ENCODE data around the gene SDC3.
"Not testable (repeated sequence)": the region's sequence is repeated elsewhere in the genome, so short reads cannot be mapped to it uniquely, and the experiment has no call there.

The SDC3 gene

GRCh38 chr1:30948278-30948677 is 39.7 kb upstream of the SDC3 start:
- Histone ChIP-seq H3K4me3 (ENCODE audit: low read length) (no peak overlapping the region), H3K36me3 (ENCODE audit: control insufficient read depth, insufficient read depth, low read length) (peaks cover 27% of the 10 kb centered on the region; the same call in 1 of the 2 replicates), H3K27me3 (ENCODE audit: control insufficient read depth, insufficient read depth, low read length) (no peaks in the 10 kb centered on the region), H3K27ac (ENCODE audit: low read length) (no peak overlapping the region), H3K4me1 (ENCODE audit: control insufficient read depth, insufficient read depth, low read length) (no peaks in the 10 kb centered on the region), H3K9me3 (ENCODE audit: control insufficient read depth, insufficient read depth, low read length) (no peaks in the 10 kb centered on the region)
- no CpG with 5 or more reads among the region's 3 CpGs for WGBS (ENCODE audit: insufficient coverage, insufficient read length)
- no peak for DNase-seq (ENCODE audit: low read depth, low spot score)

- H3K27ac ChIP-seq (ENCODE audit: low read length), result no peak overlapping the region
- H3K4me1 ChIP-seq (ENCODE audit: control insufficient read depth, insufficient read depth, low read length), result no peaks in the 10 kb centered on the region
- DNase-seq (ENCODE audit: low read depth, low spot score), result no peak
- no peaks in the 10 kb centered on the region for H3K27me3 ChIP-seq (ENCODE audit: control insufficient read depth, insufficient read depth, low read length)
- H3K9me3 ChIP-seq (ENCODE audit: control insufficient read depth, insufficient read depth, low read length), result no peaks in the 10 kb centered on the region
- H3K36me3 ChIP-seq (ENCODE audit: control insufficient read depth, insufficient read depth, low read length), result peaks cover 30% of the 10 kb centered on the region; the same call in 1 of the 2 replicates
- no peak overlapping the region for H3K4me3 ChIP-seq (ENCODE audit: low read length)
Measured at GRCh38 chr1:30947212-30947611, 38.7 kb upstream of the SDC3 start.

GRCh38 chr1:30942326-30942963 is 33.9 kb upstream of the SDC3 start:
- Histone ChIP-seq H3K4me1 (ENCODE audit: control insufficient read depth, insufficient read depth, low read length) (no peaks in the 10 kb centered on the region), H3K27me3 (ENCODE audit: control insufficient read depth, insufficient read depth, low read length) (no peaks in the 10 kb centered on the region), H3K36me3 (ENCODE audit: control insufficient read depth, insufficient read depth, low read length) (peaks cover 25% of the 10 kb centered on the region; the same call in 1 of the 2 replicates), H3K4me3 (ENCODE audit: low read length) (no peak overlapping the region), H3K27ac (ENCODE audit: low read length) (no peak overlapping the region), H3K9me3 (ENCODE audit: control insufficient read depth, insufficient read depth, low read length) (no peaks in the 10 kb centered on the region)
- no peak for DNase-seq (ENCODE audit: low read depth, low spot score)
- WGBS (ENCODE audit: insufficient coverage, insufficient read length), result no CpG with 5 or more reads among the region's 7 CpGs

- H3K4me3 ChIP-seq (ENCODE audit: low read length), result no peak overlapping the region
- H3K27ac ChIP-seq (ENCODE audit: low read length), result no peak overlapping the region
Measured at GRCh38 chr1:30940541-30940940, 32.0 kb upstream of the SDC3 start.

GRCh38 chr1:30936541-30937171 is 28.1 kb upstream of the SDC3 start:
- DNase-seq (ENCODE audit: low read depth, low spot score), result no peak
- Histone ChIP-seq H3K27me3 (ENCODE audit: control insufficient read depth, insufficient read depth, low read length) (no peaks in the 10 kb centered on the region), H3K4me3 (ENCODE audit: low read length) (no peak overlapping the region), H3K4me1 (ENCODE audit: control insufficient read depth, insufficient read depth, low read length) (no peaks in the 10 kb centered on the region), H3K36me3 (ENCODE audit: control insufficient read depth, insufficient read depth, low read length) (peaks cover 29% of the 10 kb centered on the region), H3K9me3 (ENCODE audit: control insufficient read depth, insufficient read depth, low read length) (no peaks in the 10 kb centered on the region), H3K27ac (ENCODE audit: low read length) (no peak overlapping the region)
- WGBS (ENCODE audit: insufficient coverage, insufficient read length), result no CpG with 5 or more reads among the region's 20 CpGs

More at GRCh38 chr1:30940541-30940940, 32.0 kb upstream of the SDC3 start:
- H3K9me3 ChIP-seq (ENCODE audit: control insufficient read depth, insufficient read depth, low read length), result no peaks in the 10 kb centered on the region
- no peaks in the 10 kb centered on the region for H3K27me3 ChIP-seq (ENCODE audit: control insufficient read depth, insufficient read depth, low read length)
- H3K4me1 ChIP-seq (ENCODE audit: control insufficient read depth, insufficient read depth, low read length), result no peaks in the 10 kb centered on the region
- peaks cover 33% of the 10 kb centered on the region for H3K36me3 ChIP-seq (ENCODE audit: control insufficient read depth, insufficient read depth, low read length)
- DNase-seq (ENCODE audit: low read depth, low spot score), result no peak

GRCh38 chr1:30935758-30936157 is 27.2 kb upstream of the SDC3 start:
- H3K27ac ChIP-seq (ENCODE audit: low read length); H3K9me3 ChIP-seq (ENCODE audit: control insufficient read depth, insufficient read depth, low read length); H3K4me1 ChIP-seq (ENCODE audit: control insufficient read depth, insufficient read depth, low read length); H3K27me3 ChIP-seq (ENCODE audit: control insufficient read depth, insufficient read depth, low read length); DNase-seq (ENCODE audit: low read depth, low spot score); H3K4me3 ChIP-seq (ENCODE audit: low read length): not testable (repeated sequence)
- WGBS (ENCODE audit: insufficient coverage, insufficient read length), result no CpG with 5 or more reads among the region's 4 CpGs
- peaks cover 28% of the 10 kb centered on the region for H3K36me3 ChIP-seq (ENCODE audit: control insufficient read depth, insufficient read depth, low read length)

GRCh38 chr1:30934613-30935012 is 26.1 kb upstream of the SDC3 start:
- Histone ChIP-seq H3K27ac (ENCODE audit: low read length) (no peak overlapping the region), H3K4me1 (ENCODE audit: control insufficient read depth, insufficient read depth, low read length) (no peaks in the 10 kb centered on the region), H3K9me3 (ENCODE audit: control insufficient read depth, insufficient read depth, low read length) (no peaks in the 10 kb centered on the region), H3K36me3 (ENCODE audit: control insufficient read depth, insufficient read depth, low read length) (peaks cover 23% of the 10 kb centered on the region), H3K4me3 (ENCODE audit: low read length) (no peak overlapping the region), H3K27me3 (ENCODE audit: control insufficient read depth, insufficient read depth, low read length) (no peaks in the 10 kb centered on the region)
- no peak for DNase-seq (ENCODE audit: low read depth, low spot score)
- WGBS (ENCODE audit: insufficient coverage, insufficient read length), result no CpG with 5 or more reads among the region's 3 CpGs

GRCh38 chr1:30933874-30934252 is 25.3 kb upstream of the SDC3 start:
- peaks cover 23% of the 10 kb centered on the region for H3K36me3 ChIP-seq (ENCODE audit: control insufficient read depth, insufficient read depth, low read length)
- no CpG with 5 or more reads among the region's 4 CpGs for WGBS (ENCODE audit: insufficient coverage, insufficient read length)
- H3K4me3 ChIP-seq (ENCODE audit: low read length), result no peak overlapping the region
- DNase-seq (ENCODE audit: low read depth, low spot score), result no peak
- no peaks in the 10 kb centered on the region for H3K27me3 ChIP-seq (ENCODE audit: control insufficient read depth, insufficient read depth, low read length)
- no peak overlapping the region for H3K27ac ChIP-seq (ENCODE audit: low read length)
- no peaks in the 10 kb centered on the region for H3K4me1 ChIP-seq (ENCODE audit: control insufficient read depth, insufficient read depth, low read length)
- no peaks in the 10 kb centered on the region for H3K9me3 ChIP-seq (ENCODE audit: control insufficient read depth, insufficient read depth, low read length)

- Histone ChIP-seq H3K4me3 (ENCODE audit: low read length) (no peak overlapping the region), H3K9me3 (ENCODE audit: control insufficient read depth, insufficient read depth, low read length) (no peaks in the 10 kb centered on the region), H3K4me1 (ENCODE audit: control insufficient read depth, insufficient read depth, low read length) (no peaks in the 10 kb centered on the region), H3K27ac (ENCODE audit: low read length) (no peak overlapping the region), H3K36me3 (ENCODE audit: control insufficient read depth, insufficient read depth, low read length) (peaks cover 13% of the 10 kb centered on the region; the same call in 1 of the 2 replicates), H3K27me3 (ENCODE audit: control insufficient read depth, insufficient read depth, low read length) (no peaks in the 10 kb centered on the region)
- DNase-seq (ENCODE audit: low read depth, low spot score), result no peak
- no CpG with 5 or more reads among the region's 6 CpGs for WGBS (ENCODE audit: insufficient coverage, insufficient read length)
Measured at GRCh38 chr1:30930631-30931173, 22.1 kb upstream of the SDC3 start.

- no peaks in the 10 kb centered on the region for H3K9me3 ChIP-seq (ENCODE audit: control insufficient read depth, insufficient read depth, low read length)
- H3K36me3 ChIP-seq (ENCODE audit: control insufficient read depth, insufficient read depth, low read length), result peaks cover 9% of the 10 kb centered on the region; the same call in 1 of the 2 replicates
- H3K4me3 ChIP-seq (ENCODE audit: low read length), result no peak overlapping the region
- WGBS (ENCODE audit: insufficient coverage, insufficient read length), result no CpG with 5 or more reads among the region's 8 CpGs
- H3K4me1 ChIP-seq (ENCODE audit: control insufficient read depth, insufficient read depth, low read length), result no peaks in the 10 kb centered on the region
- no peaks in the 10 kb centered on the region for H3K27me3 ChIP-seq (ENCODE audit: control insufficient read depth, insufficient read depth, low read length)
- no peak overlapping the region for H3K27ac ChIP-seq (ENCODE audit: low read length)
- no peak for DNase-seq (ENCODE audit: low read depth, low spot score)
Measured at GRCh38 chr1:30929944-30930525, 21.5 kb upstream of the SDC3 start.

All from iPS DF 6.9 (cell line).